Hepatocyte (in vitro differentiated cells): ENCODE data around the gene OR8G1.

Experiments used
- EZH2phosphoT487 ChIP-seq: fragments of 200-600 bp; sonication (generic); IDR thresholded peaks from one replicate; pipeline ENCODE4 v1.6.1; 2018; ENCODE audit warnings: antibody characterized with exemption, mild to moderate bottlenecking, low read depth, moderate library complexity; ENCODE audit not compliant: unreplicated experiment, severe bottlenecking
- TF ChIP-seq, protein P1 (sequence below): fragments of 200-600 bp; sonication (generic); IDR thresholded peaks from 2 replicates; pipeline ENCODE4 v1.5.1; 2016; ENCODE audit warnings: antibody characterized with exemption, mild to moderate bottlenecking; ENCODE audit not compliant: poor library complexity

GRCh38 chr11:124222407-124222806, 18.5 kb upstream of the OR8G1 start:
- TF ChIP-seq EZH2phosphoT487: no peak
- TF ChIP-seq, protein P1, sequence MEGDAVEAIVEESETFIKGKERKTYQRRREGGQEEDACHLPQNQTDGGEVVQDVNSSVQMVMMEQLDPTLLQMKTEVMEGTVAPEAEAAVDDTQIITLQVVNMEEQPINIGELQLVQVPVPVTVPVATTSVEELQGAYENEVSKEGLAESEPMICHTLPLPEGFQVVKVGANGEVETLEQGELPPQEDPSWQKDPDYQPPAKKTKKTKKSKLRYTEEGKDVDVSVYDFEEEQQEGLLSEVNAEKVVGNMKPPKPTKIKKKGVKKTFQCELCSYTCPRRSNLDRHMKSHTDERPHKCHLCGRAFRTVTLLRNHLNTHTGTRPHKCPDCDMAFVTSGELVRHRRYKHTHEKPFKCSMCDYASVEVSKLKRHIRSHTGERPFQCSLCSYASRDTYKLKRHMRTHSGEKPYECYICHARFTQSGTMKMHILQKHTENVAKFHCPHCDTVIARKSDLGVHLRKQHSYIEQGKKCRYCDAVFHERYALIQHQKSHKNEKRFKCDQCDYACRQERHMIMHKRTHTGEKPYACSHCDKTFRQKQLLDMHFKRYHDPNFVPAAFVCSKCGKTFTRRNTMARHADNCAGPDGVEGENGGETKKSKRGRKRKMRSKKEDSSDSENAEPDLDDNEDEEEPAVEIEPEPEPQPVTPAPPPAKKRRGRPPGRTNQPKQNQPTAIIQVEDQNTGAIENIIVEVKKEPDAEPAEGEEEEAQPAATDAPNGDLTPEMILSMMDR: no peak
